ENCODE results near the gene HOXA6.

DNA sequence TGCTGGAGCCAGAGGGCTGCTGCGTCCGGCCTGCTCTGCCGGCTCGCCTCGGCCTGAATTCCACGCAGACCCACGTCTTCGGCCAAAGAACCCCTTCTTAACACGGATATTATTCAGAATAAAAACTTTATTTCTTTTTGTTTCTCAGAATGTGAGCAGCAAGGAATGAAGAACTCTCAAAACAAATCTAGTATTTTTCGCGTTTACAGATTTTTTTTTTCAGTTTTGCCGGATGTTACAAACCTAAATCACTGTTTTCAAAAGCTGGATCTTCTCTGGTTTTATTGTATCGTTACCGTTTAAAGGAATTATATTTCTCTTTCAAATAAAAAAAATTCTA, 40.7 kb downstream of the HOXA6 start:
- peak; percentile 30 for TF ChIP-seq EZH2phosphoT487 (IDR thresholded peaks at IDR 0.05; ENCODE audit: unreplicated experiment)
- TF ChIP-seq EZH2 (IDR thresholded peaks at IDR 0.05; ENCODE audit: low read depth, unreplicated experiment): peak; percentile 95
- no peak for TF ChIP-seq CREB1 (CRISPR knock-in tag; IDR thresholded peaks at IDR 0.05; ENCODE audit: low read depth)
- TF ChIP-seq, protein P1, sequence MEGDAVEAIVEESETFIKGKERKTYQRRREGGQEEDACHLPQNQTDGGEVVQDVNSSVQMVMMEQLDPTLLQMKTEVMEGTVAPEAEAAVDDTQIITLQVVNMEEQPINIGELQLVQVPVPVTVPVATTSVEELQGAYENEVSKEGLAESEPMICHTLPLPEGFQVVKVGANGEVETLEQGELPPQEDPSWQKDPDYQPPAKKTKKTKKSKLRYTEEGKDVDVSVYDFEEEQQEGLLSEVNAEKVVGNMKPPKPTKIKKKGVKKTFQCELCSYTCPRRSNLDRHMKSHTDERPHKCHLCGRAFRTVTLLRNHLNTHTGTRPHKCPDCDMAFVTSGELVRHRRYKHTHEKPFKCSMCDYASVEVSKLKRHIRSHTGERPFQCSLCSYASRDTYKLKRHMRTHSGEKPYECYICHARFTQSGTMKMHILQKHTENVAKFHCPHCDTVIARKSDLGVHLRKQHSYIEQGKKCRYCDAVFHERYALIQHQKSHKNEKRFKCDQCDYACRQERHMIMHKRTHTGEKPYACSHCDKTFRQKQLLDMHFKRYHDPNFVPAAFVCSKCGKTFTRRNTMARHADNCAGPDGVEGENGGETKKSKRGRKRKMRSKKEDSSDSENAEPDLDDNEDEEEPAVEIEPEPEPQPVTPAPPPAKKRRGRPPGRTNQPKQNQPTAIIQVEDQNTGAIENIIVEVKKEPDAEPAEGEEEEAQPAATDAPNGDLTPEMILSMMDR (conservative IDR thresholded peaks at IDR 0.05; ENCODE audit: low read depth in 2 of 2): no peak
- no peak for TF ChIP-seq ZNF331 (CRISPR knock-in tag; IDR thresholded peaks at IDR 0.05; ENCODE audit: low read depth)
- TF ChIP-seq JUNB (IDR thresholded peaks at IDR 0.05; ENCODE audit: unreplicated experiment): no peak
- TF ChIP-seq, protein P2, sequence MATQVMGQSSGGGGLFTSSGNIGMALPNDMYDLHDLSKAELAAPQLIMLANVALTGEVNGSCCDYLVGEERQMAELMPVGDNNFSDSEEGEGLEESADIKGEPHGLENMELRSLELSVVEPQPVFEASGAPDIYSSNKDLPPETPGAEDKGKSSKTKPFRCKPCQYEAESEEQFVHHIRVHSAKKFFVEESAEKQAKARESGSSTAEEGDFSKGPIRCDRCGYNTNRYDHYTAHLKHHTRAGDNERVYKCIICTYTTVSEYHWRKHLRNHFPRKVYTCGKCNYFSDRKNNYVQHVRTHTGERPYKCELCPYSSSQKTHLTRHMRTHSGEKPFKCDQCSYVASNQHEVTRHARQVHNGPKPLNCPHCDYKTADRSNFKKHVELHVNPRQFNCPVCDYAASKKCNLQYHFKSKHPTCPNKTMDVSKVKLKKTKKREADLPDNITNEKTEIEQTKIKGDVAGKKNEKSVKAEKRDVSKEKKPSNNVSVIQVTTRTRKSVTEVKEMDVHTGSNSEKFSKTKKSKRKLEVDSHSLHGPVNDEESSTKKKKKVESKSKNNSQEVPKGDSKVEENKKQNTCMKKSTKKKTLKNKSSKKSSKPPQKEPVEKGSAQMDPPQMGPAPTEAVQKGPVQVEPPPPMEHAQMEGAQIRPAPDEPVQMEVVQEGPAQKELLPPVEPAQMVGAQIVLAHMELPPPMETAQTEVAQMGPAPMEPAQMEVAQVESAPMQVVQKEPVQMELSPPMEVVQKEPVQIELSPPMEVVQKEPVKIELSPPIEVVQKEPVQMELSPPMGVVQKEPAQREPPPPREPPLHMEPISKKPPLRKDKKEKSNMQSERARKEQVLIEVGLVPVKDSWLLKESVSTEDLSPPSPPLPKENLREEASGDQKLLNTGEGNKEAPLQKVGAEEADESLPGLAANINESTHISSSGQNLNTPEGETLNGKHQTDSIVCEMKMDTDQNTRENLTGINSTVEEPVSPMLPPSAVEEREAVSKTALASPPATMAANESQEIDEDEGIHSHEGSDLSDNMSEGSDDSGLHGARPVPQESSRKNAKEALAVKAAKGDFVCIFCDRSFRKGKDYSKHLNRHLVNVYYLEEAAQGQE (IDR thresholded peaks at IDR 0.05; ENCODE audit: unreplicated experiment): no peak

Measured in GM23338 (cell line).